Measurements from ENCODE around the gene PPP2R5E.
"Not testable (repeated sequence)": the region's sequence is repeated elsewhere in the genome, so short reads cannot be mapped to it uniquely, and the experiment has no call there.

Gene PPP2R5E

DNA sequence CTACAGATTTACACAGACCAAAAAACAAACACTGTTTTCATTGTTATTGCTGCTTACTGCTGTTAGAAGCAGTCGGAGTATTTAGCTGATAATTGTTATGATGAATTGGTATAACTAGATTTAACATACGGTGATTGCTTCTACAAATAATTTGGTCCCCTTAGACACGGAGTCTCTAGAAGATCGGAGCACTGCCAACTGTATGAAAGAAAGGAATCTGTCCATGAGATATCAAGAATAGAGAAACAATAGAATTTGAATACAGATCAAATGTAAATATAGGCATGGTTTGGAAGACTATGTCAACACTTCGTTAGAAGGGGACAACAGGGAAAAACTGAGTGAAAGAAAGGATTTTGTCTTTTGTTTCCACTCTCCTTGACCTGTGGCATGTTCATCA is 110.9 kb downstream of the PPP2R5E start:
- DNase-seq, result no peak

DNA sequence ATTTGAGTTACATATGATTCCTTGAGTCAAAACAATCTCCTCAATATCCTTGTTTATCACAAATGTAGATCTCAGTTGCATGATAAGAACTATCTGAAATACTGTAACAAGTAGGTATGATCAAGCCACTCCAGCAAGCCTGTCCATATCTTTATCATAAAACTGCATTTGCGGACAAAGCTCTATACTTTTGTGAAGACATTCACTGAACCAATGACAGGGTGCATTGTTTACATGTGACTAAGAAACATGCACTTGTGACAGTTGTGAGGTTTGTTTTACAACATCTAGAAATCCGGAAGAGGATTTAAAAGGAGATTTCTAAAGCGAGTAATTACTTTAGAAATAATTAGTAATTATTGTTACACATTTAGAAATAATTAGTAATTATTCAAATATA is 111.7 kb downstream of the PPP2R5E start:
- no peak for DNase-seq

DNA sequence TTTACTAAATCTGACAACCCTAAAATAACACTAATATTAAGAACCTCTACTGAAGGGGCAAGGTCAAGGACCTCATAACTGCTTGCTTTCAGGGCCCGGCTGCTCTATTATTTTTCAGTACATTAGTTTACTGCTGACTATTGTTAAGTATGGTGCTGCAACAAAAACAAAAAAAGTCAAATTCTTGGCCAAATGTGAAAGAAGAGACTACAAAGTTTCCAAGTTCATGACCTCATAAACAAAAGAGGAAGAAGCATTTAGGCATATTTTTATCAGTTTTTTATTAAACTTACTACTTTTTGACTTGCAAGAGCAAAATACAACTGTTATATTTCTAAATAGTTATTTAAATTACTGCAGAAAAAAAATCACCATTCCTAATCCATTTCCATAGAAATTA is 114.7 kb downstream of the PPP2R5E start:
- no peak for DNase-seq

DNA sequence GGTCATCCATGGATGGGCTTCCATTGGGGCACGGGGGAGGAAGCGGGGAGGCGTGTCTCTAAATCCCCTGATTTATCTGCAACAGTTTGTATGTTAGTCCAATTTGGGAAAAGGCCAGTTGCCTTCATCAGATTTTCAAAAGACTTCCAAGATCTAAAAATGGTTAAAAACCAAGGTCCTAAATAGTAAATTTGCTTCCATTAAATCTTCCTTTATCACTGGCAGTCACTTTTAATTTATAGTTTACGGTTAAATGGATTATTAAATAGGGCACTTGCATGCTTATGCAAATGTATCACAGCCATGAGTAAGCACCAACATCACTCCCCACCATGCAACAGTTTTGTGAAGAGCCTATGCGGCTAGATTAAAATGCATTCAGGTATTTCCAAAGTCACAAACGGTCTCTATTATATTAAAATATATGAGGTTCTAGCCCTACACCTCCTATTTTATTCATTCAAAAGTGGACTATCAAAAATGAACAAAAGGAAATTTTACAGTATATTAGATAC is 116.3 kb downstream of the PPP2R5E start:
- no peak for DNase-seq

DNA sequence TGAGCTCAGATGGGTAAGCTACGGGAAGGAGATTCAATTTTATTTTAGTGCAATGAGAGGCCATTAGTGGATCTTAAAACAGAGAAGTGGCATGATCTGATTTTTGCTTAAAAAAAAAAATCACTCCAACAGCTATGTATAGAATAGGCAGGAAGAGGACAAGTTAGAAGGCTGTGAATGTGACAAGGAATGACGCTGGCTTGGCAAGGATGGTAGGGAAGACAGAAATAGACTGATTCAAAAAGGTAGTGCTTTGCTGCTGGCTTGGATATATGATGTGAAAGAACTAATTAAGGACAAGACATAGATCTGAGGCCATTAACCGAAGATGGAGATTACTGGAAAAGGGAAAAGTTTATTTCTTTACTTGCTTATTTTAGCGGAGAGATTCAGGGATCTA is 119.3 kb downstream of the PPP2R5E start:
- DNase-seq, result no peak

DNA sequence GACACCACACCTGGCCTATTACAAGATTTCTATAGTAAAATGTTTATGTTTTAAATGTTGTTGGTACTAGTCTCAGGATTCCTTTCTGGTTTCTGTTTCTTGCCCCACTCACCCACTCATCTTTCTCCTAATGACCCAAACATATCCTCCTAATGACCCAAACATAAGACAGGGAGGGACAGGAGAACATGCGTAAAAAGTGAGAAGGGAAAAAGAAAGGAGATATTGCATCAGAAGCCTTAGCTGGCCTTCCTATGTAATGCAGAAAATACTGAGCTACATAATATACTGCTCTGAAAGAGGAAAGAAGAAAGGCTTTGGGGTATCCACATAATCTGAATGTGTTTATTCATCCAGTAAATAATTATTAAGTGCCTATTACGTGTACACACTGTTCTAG is 119.8 kb downstream of the PPP2R5E start:
- no peak for DNase-seq

DNA sequence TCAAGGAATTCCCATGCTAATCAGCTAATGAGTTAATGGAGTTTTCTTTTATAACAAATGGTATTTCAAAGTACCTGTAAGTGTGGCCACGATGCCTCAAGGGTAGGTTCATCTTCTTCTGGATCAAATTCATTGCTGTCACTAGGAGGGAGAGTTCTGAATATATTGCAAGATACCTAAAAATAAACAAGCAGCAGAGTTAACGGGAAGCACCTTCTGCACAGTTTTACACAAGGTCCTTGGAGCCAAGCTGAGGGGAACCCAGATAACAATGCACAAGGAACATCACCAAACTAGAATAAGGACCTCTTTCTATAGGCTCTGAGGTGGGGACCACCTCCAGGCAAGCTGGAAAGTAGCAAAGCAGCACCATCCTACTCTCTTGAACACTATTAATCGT is 121.3 kb downstream of the PPP2R5E start:
- DNase-seq, result no peak

DNA sequence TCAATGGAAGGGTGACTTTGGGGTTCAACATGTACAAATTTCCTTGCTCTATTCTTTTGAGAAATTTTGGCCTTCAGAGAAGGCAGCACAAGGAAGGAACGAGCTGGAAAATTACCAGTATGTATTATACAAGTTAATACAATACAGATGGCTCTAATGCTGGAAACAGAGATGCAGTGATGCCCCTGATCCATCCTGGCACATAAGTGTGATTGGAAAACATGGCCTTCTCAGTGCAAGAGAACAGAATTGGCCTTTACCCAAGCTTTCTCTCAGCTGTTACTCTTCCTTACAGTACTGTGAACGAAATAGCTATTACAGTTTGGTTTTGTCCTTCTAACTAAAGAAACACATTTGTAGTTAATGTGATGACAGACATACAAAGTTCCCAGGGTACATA is 122.0 kb downstream of the PPP2R5E start:
- no peak for DNase-seq

DNA sequence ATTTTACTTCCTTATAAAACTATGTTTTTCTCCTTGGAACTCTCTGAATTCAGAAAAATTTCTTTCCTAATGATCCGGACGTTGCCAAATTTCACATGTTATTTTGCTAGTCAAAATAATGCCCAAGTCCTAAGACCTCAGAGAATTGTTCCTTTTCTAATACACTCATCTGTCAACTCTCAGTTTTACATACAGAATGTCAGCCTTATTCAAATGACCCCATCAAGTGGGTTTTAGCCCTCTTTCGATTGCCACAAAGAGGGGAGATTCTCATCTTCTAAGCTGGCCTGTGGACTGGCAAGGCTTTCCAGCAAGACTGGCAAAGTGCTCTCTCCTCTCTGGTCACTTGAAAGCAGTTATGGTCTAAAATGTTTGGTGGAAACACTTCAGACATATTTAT is 125.2 kb downstream of the PPP2R5E start:
- no peak for DNase-seq

DNA sequence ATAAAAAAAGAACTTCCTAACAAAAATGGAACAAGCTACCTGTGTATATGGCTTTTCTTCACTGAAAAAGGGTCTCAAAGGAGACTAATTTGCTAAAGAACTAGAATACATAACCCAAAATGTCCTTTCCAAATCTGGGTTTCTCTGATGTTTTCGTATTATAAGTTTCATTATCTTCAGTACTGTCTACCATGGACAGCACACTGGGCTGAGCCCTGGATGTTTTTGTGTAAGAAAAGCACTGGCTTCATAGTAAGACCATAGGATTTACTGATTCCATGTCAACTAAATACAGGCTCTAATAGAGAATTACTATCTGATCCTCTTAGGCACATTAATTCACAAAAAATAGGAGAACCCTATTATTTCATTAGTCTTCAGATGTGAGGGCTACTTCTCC is 130.2 kb downstream of the PPP2R5E start:
- DNase-seq, result no peak

DNA sequence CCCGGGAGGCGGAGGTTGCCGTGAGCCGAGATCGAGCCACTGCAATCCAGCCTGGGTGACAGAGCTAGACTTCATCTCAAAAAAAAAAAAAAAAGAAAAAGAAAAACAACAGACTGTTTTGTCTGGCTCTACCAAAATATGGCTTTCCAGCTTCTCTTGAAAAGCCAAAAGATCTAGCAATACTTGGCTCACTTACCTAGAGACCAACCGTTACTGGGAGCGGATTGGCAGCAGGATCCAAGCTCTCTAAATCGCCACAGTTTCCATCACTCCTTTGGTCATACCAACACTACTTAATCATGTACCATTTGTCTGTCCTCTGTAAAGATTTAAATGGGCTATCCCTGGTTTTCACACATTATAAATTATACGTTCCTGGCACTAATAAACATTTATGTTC is 136.8 kb downstream of the PPP2R5E start:
- DNase-seq, result no peak

DNA sequence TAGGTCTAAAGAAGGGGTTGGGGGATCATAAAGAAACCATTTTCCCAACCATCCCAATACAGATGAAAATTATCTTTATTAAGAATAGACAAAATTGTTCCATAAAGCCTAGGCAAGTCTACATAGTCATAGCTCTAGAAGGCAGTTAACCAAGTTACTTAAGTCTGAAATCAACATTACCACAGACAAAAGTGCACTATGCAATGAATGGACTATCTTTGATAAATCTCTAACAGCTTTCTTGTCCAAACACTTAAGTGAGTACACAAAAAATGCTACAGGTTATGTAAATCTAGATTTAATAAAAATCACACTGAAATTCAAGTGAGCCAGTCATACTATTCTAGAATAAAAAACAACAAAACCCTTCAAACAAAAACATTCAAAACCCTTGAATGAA is 137.5 kb downstream of the PPP2R5E start:
- DNase-seq, result no peak

DNA sequence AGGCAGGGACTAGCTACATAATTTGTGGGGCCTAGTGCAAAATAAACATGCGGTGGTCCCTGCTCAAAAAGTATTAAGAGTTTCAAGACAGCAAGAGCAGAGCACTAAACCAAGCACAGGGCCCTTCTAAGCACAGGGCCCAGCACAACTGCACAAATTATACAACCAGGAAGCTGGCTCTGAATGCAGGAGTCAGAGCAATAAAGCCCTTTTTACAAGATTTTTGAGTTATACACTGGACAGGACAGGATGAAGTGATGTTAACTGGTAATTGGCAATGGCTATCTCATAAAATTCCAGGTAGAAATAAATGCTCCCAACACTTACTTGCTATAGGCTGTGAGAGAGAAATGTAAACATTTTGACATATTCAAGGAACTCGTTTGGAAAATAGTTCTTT is 138.3 kb downstream of the PPP2R5E start:
- DNase-seq, result no peak

DNA sequence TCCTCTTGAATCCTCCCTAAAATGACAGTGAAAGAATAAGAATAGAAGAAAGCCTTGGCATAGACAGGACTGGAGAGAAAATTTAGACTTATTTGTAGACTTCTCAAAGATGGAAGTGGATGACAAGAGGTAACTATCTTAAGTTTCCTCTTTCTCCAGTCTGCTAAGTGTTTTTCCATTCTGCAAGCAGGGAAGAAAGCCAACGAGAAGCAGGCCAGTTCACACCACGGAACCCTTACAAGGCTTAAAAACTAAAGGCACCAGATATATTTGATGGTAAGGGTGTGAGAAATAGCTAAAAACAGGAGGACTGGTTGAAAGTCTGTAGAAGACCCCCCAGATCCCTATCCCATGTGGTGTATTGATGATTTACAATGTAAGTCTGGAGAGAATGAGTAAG is 141.5 kb downstream of the PPP2R5E start:
- DNase-seq, result no peak

DNA sequence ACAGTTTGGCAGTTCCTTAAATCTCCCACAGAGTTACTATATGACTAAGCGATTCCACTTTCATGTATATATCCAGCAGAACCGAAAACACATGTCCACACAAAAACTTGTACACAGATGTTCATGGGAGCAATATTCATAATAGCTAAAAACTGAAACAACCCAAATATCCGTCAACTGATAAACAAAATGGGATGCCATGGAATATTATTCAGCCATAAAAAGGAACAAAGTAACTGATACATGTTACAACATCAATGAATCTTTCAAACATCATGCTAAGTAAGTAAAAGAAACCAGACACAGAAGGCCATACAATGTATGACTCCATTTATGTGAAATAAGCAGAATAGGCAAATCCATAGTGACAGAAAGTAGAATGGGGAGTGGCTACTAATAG is 144.2 kb downstream of the PPP2R5E start:
- DNase-seq, result peak in 1 of 5 experiments; percentile 8

DNA sequence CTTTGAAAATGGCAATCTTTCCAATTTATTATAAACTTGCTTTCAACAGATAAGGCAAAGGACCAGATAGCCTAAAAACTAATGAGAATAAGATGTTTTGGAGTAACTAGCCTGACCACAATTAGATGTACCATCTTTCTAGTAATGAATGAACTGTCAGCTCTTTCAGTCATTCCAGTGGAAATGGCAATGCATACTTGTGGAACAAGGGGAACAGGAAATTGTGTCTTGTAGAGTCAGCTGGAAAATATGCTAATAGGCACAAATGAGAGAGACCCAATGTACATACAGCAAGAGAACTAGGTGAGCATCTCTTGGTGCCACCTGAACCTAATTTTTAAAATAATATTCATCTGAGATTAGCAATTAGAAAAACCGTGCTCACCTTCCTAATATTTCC is 148.3 kb downstream of the PPP2R5E start:
- no peak for DNase-seq

DNA sequence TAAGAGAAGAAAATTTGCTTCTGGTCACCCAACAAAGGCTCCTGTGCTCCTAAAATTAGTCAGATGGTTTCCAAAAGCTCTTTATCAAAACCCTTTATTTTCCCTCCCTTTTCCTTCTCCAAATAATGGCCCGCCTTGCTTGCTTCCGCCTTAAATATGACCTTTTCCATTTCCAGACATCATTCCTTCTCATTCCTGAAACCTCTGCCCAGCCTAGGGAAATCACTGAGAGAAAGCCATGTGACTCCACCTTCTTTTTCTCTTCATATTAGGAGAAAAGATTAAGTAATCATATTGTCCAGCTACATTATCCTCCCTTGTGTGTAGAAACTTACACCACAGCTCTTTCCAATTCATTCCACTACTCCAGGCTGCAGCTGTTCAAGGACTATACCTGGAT is 148.7 kb downstream of the PPP2R5E start:
- DNase-seq, result no peak

DNA sequence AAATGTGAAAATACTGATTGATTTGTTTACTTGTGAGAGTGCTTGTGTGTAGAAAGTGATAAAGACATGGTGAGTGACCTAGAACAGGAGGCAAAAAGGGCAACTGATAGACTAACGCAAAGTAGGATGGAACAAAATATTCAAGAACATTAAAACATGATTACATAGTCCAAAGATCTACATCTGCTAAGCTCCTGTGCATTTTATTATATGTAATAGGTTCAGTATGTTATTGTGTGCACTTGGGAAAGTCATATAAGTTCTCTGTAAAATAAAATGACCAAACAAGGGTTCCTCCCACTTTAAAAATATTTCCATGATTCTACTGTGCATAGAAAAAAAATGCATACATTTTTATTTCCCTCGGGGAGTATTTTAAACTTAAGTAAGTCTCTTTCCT is 150.2 kb downstream of the PPP2R5E start:
- no peak for DNase-seq

DNA sequence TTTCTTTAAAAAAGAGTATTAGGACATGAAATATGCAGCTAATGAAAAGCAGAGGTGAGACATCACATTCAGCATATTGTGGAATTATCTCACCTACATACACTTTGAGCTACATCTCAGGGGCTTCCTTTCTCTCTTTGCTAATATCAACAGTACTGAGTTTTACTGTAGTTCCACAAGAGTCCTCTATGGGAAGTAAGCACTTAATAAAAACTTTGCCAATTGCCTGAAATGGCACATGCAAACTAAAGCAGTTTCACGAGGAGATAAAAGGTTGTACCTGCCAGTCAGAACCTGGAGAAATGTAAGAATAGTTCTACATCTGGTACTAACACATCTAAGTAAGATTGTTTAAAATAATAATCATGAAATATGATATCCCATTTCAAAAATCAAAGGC is 150.9 kb downstream of the PPP2R5E start:
- no peak for DNase-seq

DNA sequence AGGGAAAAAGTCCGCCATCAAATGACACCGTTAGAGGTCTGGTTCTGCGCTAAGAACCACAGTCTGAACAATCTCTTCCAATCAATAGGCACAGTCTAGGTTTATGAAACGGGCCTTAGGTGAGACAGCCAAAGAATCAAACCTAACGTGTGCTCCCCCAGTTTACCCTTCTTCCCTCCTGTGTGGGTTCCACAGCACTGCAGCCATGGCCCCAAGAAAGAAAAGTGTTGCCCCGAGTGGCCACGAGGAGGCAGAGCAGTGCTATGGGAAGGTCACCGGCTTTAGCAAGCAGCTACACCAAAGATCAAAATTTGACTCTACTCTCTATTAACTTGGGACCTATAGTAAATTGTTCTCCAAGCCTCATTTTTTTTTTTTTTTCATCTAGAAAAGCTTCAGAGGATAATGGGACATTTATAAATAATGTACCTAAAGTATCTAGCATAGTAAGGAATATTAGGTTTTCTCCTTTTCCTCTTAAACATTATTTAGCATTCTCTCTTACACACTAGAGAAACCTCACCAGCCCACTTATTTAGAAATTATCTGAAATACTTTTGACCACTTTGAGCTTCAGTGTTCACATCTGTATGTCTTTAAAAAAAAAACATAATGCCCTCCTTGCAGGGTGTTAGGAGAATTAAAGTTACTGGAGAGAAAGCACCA is 154.3 kb downstream of the PPP2R5E start:
- DNase-seq, result peak in 3 of 5 experiments; percentile 11 to 66 (median 36)

DNA sequence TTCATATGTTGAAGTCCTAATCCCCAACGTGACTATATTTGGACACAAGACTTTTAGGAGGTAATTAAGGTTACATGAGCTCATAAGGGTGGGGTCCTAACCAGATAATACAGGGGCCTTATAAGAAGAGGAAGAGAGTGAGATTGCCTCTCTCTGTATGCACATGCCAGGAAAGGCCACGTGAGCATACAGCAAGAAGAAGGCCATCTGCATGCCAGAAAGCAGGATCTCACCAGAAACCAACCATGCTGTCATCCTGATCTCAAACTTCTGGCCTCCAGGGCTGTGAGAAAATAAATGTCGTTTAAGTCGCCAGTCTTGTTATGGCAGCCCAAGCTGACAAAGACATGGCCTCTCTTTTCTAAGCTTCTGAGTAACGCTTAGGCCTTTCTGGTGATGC is 155.5 kb downstream of the PPP2R5E start:
- DNase-seq, result no peak

DNA sequence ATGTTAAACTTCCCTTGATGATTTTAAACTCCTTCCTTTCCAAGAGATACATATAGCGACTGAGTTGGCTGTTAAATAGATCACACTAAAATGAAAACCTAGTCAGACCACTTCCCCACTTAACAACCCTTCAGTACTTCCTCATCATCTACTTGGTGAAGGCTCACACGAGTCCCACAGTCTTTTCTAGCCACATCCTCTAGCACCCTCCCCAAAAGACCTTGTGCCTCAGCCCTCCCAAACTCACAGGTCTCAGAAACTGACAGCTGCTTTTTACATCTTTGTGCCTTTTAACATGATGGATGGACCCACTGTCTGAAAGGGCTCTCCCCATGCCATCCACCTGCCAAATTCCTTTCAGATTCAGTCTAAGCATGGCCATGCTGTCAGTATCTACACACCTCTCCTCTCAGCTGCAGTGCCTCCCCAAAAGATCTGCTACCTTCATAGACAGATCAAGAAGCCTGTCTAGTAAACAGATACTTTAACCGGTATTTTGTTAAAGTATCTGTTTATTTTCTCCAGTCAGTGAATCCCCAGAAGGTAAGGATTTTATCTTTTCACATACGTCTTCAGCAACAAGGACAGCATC is 159.3 kb downstream of the PPP2R5E start:
- DNase-seq, result peak in 2 of 5 experiments; percentile 2 to 85

DNA sequence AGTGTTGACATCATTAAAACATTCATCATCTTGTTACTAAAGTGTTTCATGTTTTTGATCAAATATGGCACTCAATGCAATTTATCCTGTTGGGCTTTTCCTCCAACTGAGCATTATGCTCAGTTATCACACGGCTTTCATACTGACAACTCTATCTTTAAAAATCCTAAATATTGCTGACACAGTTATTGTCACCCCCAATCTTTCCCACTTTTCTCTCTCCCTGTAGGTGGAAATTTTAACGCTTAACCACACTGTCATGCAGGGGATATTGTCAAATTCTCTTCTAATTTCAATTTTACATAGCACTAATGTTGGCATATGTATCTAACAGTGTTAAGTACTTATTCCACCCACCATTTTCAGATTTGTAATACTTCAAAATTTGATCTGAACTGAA is 164.7 kb downstream of the PPP2R5E start:
- no peak for DNase-seq

DNA sequence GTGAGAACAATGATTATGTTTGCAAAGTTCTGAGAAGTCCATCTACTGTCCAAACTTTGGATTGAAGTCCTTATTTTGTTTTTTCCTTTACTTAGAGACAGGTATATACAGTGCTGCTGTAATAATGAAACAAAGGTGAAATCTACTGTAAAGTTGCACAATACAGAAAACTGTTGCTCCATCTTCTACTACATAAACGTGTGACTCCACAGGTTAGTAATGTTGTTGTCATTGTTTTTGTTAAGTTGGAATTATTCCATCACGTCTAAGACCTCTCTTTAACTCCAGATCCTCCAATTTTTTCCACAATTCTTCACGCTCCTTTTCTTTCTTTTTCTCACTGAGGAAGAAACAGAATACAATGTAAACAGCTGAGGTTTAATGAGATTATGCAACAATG is 167.4 kb downstream of the PPP2R5E start:
- no peak for DNase-seq

DNA sequence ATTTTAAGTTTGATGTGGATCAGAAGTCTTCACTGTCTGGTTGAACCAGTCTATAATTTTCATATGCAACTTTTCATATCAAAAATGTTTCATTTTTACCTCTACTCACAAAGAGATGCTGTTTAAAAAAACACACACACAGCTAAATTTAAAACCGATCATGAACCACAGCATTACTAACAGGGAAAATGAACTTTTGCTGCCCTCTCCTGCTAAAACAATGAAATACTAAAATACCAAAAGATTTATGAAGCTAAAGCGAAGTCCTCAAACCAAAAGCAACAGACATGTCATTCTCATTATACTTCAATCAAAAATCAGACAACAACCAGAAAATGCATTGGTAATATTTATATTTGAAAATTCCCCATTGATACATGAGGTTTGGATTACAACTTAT is 171.6 kb downstream of the PPP2R5E start:
- not testable (repeated sequence) for DNase-seq

Data from T-helper 2 cell (primary cell).